GM12865 (cell line): Measurements from ENCODE around the gene GAL3ST3.

ENCODE experiments used
- DNase-seq: peaks from one replicate; pipeline ENCODE4 v3.0.0; 2010; ENCODE audit warnings: low read depth
- H3K4me3 ChIP-seq: 2 replicates; pipeline ENCODE4 v1.5.1; 2011; ENCODE audit warnings: mild to moderate bottlenecking, low read depth, low read length, control low read depth
- CTCF ChIP-seq: IDR thresholded peaks from 2 replicates; pipeline ENCODE4 v1.5.1; 2011; ENCODE audit warnings: low read length, control low read depth, low read depth, inconsistent platforms; ENCODE audit not compliant: insufficient read depth; ENCODE audit errors: missing control alignments

The GAL3ST3 gene

DNA sequence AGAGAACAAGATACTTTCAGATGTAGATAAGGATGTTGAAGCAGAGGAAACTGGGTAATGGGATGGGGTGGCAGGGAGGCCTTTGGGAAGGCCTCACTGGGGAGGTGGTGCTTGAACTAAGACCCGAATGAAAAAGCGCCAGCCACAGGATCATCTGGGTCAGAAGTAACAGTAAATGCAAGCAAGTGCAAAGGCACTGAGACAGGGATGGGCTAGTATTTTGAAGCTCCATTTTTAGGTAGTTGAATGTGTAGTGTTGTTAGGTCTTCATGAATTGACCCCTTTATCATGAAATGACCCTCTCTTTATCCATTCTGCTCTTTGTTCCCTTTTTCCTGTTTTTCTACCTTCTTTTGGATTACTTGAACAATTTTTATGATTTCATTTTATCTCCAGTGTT is 14.9 kb upstream of the GAL3ST3 start:
- no peak overlapping the region for H3K4me3 ChIP-seq
- no peak for TF ChIP-seq CTCF
- no peak for DNase-seq

GRCh38 chr11:66062408-66062807 is 13.4 kb upstream of the GAL3ST3 start:
- TF ChIP-seq CTCF: no peak
- DNase-seq: no peak
- H3K4me3 ChIP-seq: no peak overlapping the region

GRCh38 chr11:66061268-66061667 is 12.3 kb upstream of the GAL3ST3 start:
- TF ChIP-seq CTCF: no peak
- H3K4me3 ChIP-seq: no peak overlapping the region
- DNase-seq: no peak

DNA sequence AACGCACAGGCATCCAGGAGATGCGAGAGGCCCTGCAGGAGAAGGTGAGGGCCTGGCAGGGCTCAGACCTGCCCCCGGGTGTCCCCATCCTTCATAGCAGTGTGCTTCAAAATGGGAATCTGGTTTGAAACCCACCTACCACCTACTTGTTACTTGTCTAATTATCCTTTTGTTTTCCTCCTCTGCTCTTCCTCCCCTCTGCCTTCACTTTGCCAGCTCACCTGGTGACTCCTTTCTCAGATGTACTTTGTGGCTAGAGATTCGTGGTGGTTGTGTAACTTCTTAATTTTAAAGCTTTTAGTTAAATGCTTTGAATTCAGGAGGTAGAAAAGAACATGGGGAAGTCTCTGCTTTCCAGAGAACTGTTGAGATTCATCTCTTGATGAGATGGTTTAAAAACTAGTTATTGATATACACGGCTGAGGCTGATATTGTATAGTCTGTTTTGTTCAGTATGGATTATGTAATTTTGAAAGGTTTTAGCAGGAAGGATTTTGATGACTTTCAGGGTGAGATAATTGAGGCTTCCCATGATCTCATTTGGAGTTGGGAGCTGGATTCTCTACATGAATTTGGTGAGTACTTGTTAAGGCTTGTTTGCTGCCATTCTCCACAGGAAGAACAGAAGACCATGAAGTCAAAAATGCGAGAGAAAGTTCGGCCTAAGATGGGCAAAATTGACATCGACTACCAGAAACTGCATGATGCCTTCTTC is 11.2 kb upstream of the GAL3ST3 start:
- TF ChIP-seq CTCF: no peak
- no peak overlapping the region for H3K4me3 ChIP-seq
- DNase-seq: no peak

DNA sequence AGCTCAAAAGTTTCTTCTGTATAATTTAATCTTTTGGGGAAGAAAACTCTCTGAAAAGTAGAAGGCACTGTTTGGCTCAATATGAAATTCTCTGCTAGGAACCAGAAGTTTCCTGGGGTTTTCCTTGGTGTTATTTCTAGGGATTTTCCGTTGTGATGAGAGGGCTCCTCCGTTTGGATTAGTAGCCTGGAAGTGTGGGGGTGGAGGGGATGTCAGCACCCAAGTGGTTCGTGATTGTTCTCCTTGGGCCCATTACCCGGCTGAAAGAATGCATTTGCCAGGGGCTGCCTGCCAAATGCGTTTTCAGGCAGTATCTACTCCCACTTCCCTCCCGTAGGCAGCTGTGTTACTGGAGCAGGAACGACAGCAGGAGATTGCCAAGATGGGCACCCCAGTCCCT is 7.5 kb upstream of the GAL3ST3 start:
- no peak for DNase-seq
- no peak overlapping the region for H3K4me3 ChIP-seq
- no peak for TF ChIP-seq CTCF

GRCh38 chr11:66055021-66055420 is 6.1 kb upstream of the GAL3ST3 start:
- H3K4me3 ChIP-seq: no peak overlapping the region
- TF ChIP-seq CTCF: no peak
- DNase-seq: no peak

DNA sequence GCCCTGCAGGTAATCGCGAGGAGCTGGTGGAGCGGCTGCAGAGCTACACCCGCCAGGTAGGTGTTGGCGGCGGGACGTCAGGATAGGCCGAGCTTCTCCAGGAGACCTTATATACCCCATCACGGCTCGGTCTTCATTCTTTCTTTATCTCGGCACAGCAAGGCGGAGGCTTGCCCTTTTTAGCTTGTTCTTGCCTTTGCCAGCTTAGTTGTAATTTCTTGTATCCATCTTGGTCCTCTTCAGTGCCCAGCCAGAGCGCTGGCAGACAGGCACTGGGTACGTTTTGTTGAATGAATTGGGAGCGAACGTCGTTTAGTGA is 3.7 kb upstream of the GAL3ST3 start:
- DNase-seq: no peak
- H3K4me3 ChIP-seq: peak overlapping the region; percentile 83
- TF ChIP-seq CTCF: no peak
